GM23248 (cell line): ENCODE data around the gene GLYATL1B.

Source experiments
- EZH2 ChIP-seq: fragments of 200-600 bp; sonication (generic); IDR thresholded peaks from 2 replicates; pipeline ENCODE4 v1.6.1; 2018; ENCODE audit warnings: antibody characterized with exemption, mild to moderate bottlenecking; ENCODE audit not compliant: insufficient read depth, poor library complexity, severe bottlenecking
- EZH2phosphoT487 ChIP-seq: fragments of 200-600 bp; sonication (generic); IDR thresholded peaks from 2 replicates; pipeline ENCODE4 v1.6.1; 2018; ENCODE audit warnings: antibody characterized with exemption, moderate library complexity, mild to moderate bottlenecking, low read depth; ENCODE audit not compliant: insufficient read depth

GRCh38 chr11:59135648-59136461 lies 49.7 kb downstream of the GLYATL1B start:
- TF ChIP-seq EZH2 = no peak
- TF ChIP-seq EZH2phosphoT487 = no peak
